Measurements from ENCODE around the gene ACAP3.
"Not testable (repeated sequence)": the region's sequence is repeated elsewhere in the genome, so short reads cannot be mapped to it uniquely, and the experiment has no call there.

ACAP3 gene

GRCh38 chr1:1259119-1259488 is 48.6 kb downstream of the ACAP3 start:
- H3K27ac ChIP-seq = no peak overlapping the region
- no peak overlapping the region for H3K4me3 ChIP-seq
- no peak for DNase-seq (ENCODE audit: low read depth, low spot score)
- H3K36me3 ChIP-seq (ENCODE audit: insufficient read depth, low read length) = peaks cover 70% of the 10 kb centered on the region
- no peaks in the 10 kb centered on the region for H3K9me3 ChIP-seq (ENCODE audit: low read depth, low read length)
- TF ChIP-seq POLR2AphosphoS5 (IDR thresholded peaks at IDR 0.05; ENCODE audit: borderline replicate concordance, low read depth, low read length) = no peak
- TF ChIP-seq EZH2 (IDR thresholded peaks at IDR 0.05) = no peak
- TF ChIP-seq FOXP2 (optimal IDR thresholded peaks at IDR 0.05; ENCODE audit: control extremely low read depth, extremely low read length, insufficient read depth) = no peak
- no peak overlapping the region for H3K9ac ChIP-seq (ENCODE audit: insufficient read length)

GRCh38 chr1:1256956-1257871 is 50.5 kb downstream of the ACAP3 start:
- Histone ChIP-seq H3K36me3 (ENCODE audit: insufficient read depth, low read length) (peaks cover 52% of the 10 kb centered on the region), H3K4me3 (no peak overlapping the region), H3K9ac (ENCODE audit: insufficient read length) (no peak overlapping the region), H3K27ac (0 out of 2 replicates have a peak overlapping the region, but pooled peaks have one; percentile 35), H3K9me3 (ENCODE audit: low read depth, low read length) (no peaks in the 10 kb centered on the region)
- DNase-seq (ENCODE audit: low read depth, low spot score) = no peak
- TF ChIP-seq POLR2AphosphoS5 (IDR thresholded peaks at IDR 0.05; ENCODE audit: borderline replicate concordance, low read depth, low read length) (no peak), EZH2 (IDR thresholded peaks at IDR 0.05) (no peak), FOXP2 (optimal IDR thresholded peaks at IDR 0.05; ENCODE audit: control extremely low read depth, extremely low read length, insufficient read depth) (no peak)

- Histone ChIP-seq H3K4me3 (no peak overlapping the region), H3K27ac (peak overlapping the region; percentile 84), H3K9ac (ENCODE audit: insufficient read length) (no peak overlapping the region), H3K9me3 (ENCODE audit: low read depth, low read length) (no peaks in the 10 kb centered on the region), H3K36me3 (ENCODE audit: insufficient read depth, low read length) (peaks cover 42% of the 10 kb centered on the region)
- DNase-seq (ENCODE audit: low read depth, low spot score) = no peak
- TF ChIP-seq POLR2AphosphoS5 (IDR thresholded peaks at IDR 0.05; ENCODE audit: borderline replicate concordance, low read depth, low read length) = no peak
- TF ChIP-seq FOXP2 (optimal IDR thresholded peaks at IDR 0.05; ENCODE audit: control extremely low read depth, extremely low read length, insufficient read depth) = no peak
- no peak for TF ChIP-seq EZH2 (IDR thresholded peaks at IDR 0.05)
Observed at GRCh38 chr1:1255611-1256010, 52.1 kb downstream of the ACAP3 start.

- Histone ChIP-seq H3K27ac (peak overlapping the region; percentile 84), H3K9me3 (ENCODE audit: low read depth, low read length) (no peaks in the 10 kb centered on the region), H3K36me3 (ENCODE audit: insufficient read depth, low read length) (peaks cover 36% of the 10 kb centered on the region), H3K4me3 (no peak overlapping the region), H3K9ac (ENCODE audit: insufficient read length) (no peak overlapping the region)
- no peak for DNase-seq (ENCODE audit: low read depth, low spot score)
- no peak for TF ChIP-seq FOXP2 (optimal IDR thresholded peaks at IDR 0.05; ENCODE audit: control extremely low read depth, extremely low read length, insufficient read depth)
- TF ChIP-seq EZH2 (IDR thresholded peaks at IDR 0.05) = no peak
- TF ChIP-seq POLR2AphosphoS5 (IDR thresholded peaks at IDR 0.05; ENCODE audit: borderline replicate concordance, low read depth, low read length) = no peak
Observed at GRCh38 chr1:1255078-1255477, 52.7 kb downstream of the ACAP3 start.

GRCh38 chr1:1254667-1254998 is 53.1 kb downstream of the ACAP3 start:
- Histone ChIP-seq H3K9me3 (ENCODE audit: low read depth, low read length) (no peaks in the 10 kb centered on the region), H3K36me3 (ENCODE audit: insufficient read depth, low read length) (peaks cover 34% of the 10 kb centered on the region), H3K27ac (no peak overlapping the region; the same call in 1 of the 2 replicates), H3K4me3 (no peak overlapping the region), H3K9ac (ENCODE audit: insufficient read length) (no peak overlapping the region)
- TF ChIP-seq POLR2AphosphoS5 (IDR thresholded peaks at IDR 0.05; ENCODE audit: borderline replicate concordance, low read depth, low read length) (no peak), EZH2 (IDR thresholded peaks at IDR 0.05) (no peak), FOXP2 (optimal IDR thresholded peaks at IDR 0.05; ENCODE audit: control extremely low read depth, extremely low read length, insufficient read depth) (no peak)
- DNase-seq (ENCODE audit: low read depth, low spot score) = no peak

- DNase-seq (ENCODE audit: low read depth, low spot score) = no peak
- peaks cover 32% of the 10 kb centered on the region for H3K36me3 ChIP-seq (ENCODE audit: insufficient read depth, low read length)
- H3K9ac ChIP-seq (ENCODE audit: insufficient read length) = no peak overlapping the region
- no peaks in the 10 kb centered on the region for H3K9me3 ChIP-seq (ENCODE audit: low read depth, low read length)
- no peak overlapping the region for H3K4me3 ChIP-seq
- TF ChIP-seq EZH2 (IDR thresholded peaks at IDR 0.05) (no peak), FOXP2 (optimal IDR thresholded peaks at IDR 0.05; ENCODE audit: control extremely low read depth, extremely low read length, insufficient read depth) (no peak), POLR2AphosphoS5 (IDR thresholded peaks at IDR 0.05; ENCODE audit: borderline replicate concordance, low read depth, low read length) (no peak)
- no peak overlapping the region for H3K27ac ChIP-seq
Observed at GRCh38 chr1:1253972-1254666, 53.6 kb downstream of the ACAP3 start.

GRCh38 chr1:1253314-1253713 is 54.4 kb downstream of the ACAP3 start:
- Histone ChIP-seq H3K4me3 (no peak overlapping the region), H3K9me3 (ENCODE audit: low read depth, low read length) (no peaks in the 10 kb centered on the region), H3K27ac (no peak overlapping the region), H3K9ac (ENCODE audit: insufficient read length) (no peak overlapping the region), H3K36me3 (ENCODE audit: insufficient read depth, low read length) (peaks cover 28% of the 10 kb centered on the region)
- no peak for DNase-seq (ENCODE audit: low read depth, low spot score)
- TF ChIP-seq POLR2AphosphoS5 (IDR thresholded peaks at IDR 0.05; ENCODE audit: borderline replicate concordance, low read depth, low read length) = no peak
- TF ChIP-seq EZH2 (IDR thresholded peaks at IDR 0.05) = no peak
- no peak for TF ChIP-seq FOXP2 (optimal IDR thresholded peaks at IDR 0.05; ENCODE audit: control extremely low read depth, extremely low read length, insufficient read depth)

GRCh38 chr1:1250786-1251284 is 56.9 kb downstream of the ACAP3 start:
- peaks cover 12% of the 10 kb centered on the region; the same call in 1 of the 2 replicates for H3K36me3 ChIP-seq (ENCODE audit: insufficient read depth, low read length)
- no peak for DNase-seq (ENCODE audit: low read depth, low spot score)
- H3K27ac ChIP-seq = no peak overlapping the region
- H3K4me3 ChIP-seq = no peak overlapping the region
- H3K9me3 ChIP-seq (ENCODE audit: low read depth, low read length) = no peaks in the 10 kb centered on the region
- TF ChIP-seq EZH2 (IDR thresholded peaks at IDR 0.05) (no peak), POLR2AphosphoS5 (IDR thresholded peaks at IDR 0.05; ENCODE audit: borderline replicate concordance, low read depth, low read length) (0 out of 2 replicates have a peak, but pooled peaks have one; percentile 11)
- no peak overlapping the region for H3K9ac ChIP-seq (ENCODE audit: insufficient read length)

GRCh38 chr1:1248009-1248913 is 59.5 kb downstream of the ACAP3 start:
- H3K4me3 ChIP-seq; H3K9ac ChIP-seq (ENCODE audit: insufficient read length); DNase-seq (ENCODE audit: low read depth, low spot score); H3K9me3 ChIP-seq (ENCODE audit: low read depth, low read length); H3K36me3 ChIP-seq (ENCODE audit: insufficient read depth, low read length); H3K27ac ChIP-seq: not testable (repeated sequence)
